ENCODE measurements around the gene CNOT6.

CNOT6 gene

GRCh38 chr5:180625125-180625790 lies 131.1 kb downstream of the CNOT6 start:
- FAIRE-seq, result no peak

GRCh38 chr5:180625791-180626660 lies 131.8 kb downstream of the CNOT6 start:
- no peak for FAIRE-seq

DNA sequence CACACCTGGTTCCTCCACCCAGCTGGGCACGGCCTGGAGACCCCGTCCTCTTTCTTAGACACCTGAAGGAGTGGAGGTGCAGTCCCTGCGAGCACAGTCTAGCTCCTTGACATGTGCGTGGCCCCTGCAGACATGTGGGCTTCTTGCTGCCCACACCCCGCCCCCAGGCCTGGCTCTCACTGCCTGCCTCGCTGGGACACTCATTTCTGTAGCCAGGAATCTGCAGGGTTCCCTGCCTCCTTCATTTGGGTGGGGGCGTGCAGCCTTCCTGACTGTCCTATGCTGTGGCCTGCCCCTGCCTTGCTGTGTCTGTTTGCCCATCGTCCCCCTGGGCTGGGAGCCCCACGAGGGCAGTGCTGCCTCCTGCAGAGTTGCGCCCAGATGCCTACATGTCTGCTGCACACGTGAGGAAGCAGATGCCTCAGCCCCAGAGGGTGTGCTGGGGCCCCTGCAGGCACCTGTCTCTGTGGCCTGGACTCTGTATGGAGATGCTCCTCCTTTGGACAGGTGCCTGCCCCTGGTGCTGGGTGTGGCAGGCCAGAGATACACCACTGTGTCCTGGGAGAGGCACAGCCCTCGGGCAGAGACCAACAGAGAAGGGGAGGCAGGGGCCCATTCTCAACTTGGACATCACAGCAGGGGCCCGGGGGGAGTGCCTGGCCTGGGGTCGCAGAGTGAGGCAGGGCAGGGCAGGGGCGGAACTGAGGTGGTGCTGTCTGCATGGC lies 132.6 kb downstream of the CNOT6 start:
- no peak for FAIRE-seq

GRCh38 chr5:180627386-180628120 lies 133.4 kb downstream of the CNOT6 start:
- FAIRE-seq, result no peak
